Measurements from ENCODE around the gene PTPRM. TPM values are rescaled to one million over a fixed set of nuclear protein-coding genes. Genes with fewer than 3 reads are reported as not detected.

The PTPRM gene
- polyA plus RNA-seq, 1 donor (not counting 4 experiments of a cell fraction or from before 2014, with no cell fraction given), result 54.5 TPM

DNA sequence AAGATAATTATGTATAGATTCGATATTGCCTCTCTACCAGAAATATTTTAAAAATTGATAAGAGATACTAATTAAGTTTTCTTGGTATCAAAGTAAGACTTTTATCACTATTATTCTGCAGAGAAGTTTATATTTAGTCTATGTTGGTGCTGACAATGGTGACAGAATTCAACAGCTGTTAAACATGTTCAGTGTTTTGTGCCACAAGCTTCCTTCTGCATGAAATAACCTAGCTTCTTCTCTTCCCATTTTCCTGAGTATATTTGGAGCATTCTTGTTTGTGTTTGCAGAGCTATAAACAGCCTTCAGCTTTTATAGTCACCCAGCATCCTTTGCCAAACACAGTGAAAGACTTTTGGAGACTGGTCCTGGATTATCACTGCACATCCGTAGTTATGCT is 812.9 kb downstream of the PTPRM start:
- Histone ChIP-seq H3K27me3 (ENCODE audit: control insufficient read depth, extremely low read depth, insufficient read depth, low read length) (no peaks in the 10 kb centered on the region), H3K79me2 (ENCODE audit: control insufficient read depth, insufficient read depth, low read length) (no peaks in the 10 kb centered on the region), H3K4me1 (ENCODE audit: control insufficient read depth, extremely low read depth, insufficient read depth, low read length) (no peaks in the 10 kb centered on the region), H3K4me3 (ENCODE audit: control insufficient read depth in 2 of 3, extremely low read depth in 1 of 3, insufficient read depth in 2 of 3, low read depth in 1 of 3, low read length in 3 of 3) (no peak overlapping the region), H4K20me1 (ENCODE audit: control insufficient read depth, extremely low read depth, insufficient read depth, low read length) (no peaks in the 10 kb centered on the region), H2AFZ (ENCODE audit: control insufficient read depth, low read length) (no peak overlapping the region), H3K27ac (ENCODE audit: control insufficient read depth, insufficient read depth, low read length) (no peak overlapping the region), H3K9me1 (ENCODE audit: control insufficient read depth, extremely low read depth, insufficient read depth, low read length) (no peaks in the 10 kb centered on the region), H3K4me2 (ENCODE audit: control insufficient read depth, extremely low read depth, insufficient read depth, low read depth, low read length) (no peak overlapping the region), H3K9ac (ENCODE audit: control insufficient read depth, extremely low read depth, insufficient read depth, low read length) (no peak overlapping the region), H3K36me3 (ENCODE audit: control insufficient read depth in 2 of 2, extremely low read depth in 1 of 2, insufficient read depth in 2 of 2, low read length in 2 of 2) (peaks cover 3% of the 10 kb centered on the region in 2 experiments), H3K9me3 (ENCODE audit: control insufficient read depth, low read depth, low read length) (no peaks in the 10 kb centered on the region)
- dilution Hi-C loops (cut with MboI; ENCODE audit: extremely low pct_ligation_motif_present, low sequenced_read_pairs), result no loop called here
- FAIRE-seq, result no peak
- no peak for DNase-seq (ENCODE audit: low read depth, low spot score)
- no peak for TF ChIP-seq EZH2 (IDR thresholded peaks at IDR 0.05; ENCODE audit: low read length)
- TF ChIP-seq, protein P1, sequence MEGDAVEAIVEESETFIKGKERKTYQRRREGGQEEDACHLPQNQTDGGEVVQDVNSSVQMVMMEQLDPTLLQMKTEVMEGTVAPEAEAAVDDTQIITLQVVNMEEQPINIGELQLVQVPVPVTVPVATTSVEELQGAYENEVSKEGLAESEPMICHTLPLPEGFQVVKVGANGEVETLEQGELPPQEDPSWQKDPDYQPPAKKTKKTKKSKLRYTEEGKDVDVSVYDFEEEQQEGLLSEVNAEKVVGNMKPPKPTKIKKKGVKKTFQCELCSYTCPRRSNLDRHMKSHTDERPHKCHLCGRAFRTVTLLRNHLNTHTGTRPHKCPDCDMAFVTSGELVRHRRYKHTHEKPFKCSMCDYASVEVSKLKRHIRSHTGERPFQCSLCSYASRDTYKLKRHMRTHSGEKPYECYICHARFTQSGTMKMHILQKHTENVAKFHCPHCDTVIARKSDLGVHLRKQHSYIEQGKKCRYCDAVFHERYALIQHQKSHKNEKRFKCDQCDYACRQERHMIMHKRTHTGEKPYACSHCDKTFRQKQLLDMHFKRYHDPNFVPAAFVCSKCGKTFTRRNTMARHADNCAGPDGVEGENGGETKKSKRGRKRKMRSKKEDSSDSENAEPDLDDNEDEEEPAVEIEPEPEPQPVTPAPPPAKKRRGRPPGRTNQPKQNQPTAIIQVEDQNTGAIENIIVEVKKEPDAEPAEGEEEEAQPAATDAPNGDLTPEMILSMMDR (optimal IDR thresholded peaks at IDR 0.05 in 1 of 3, IDR thresholded peaks at IDR 0.05 in 1 of 3, conservative IDR thresholded peaks at IDR 0.05 in 1 of 3; ENCODE audit: extremely low read depth in 1 of 3, insufficient read depth in 2 of 3, low read length in 3 of 3), result no peak

DNA sequence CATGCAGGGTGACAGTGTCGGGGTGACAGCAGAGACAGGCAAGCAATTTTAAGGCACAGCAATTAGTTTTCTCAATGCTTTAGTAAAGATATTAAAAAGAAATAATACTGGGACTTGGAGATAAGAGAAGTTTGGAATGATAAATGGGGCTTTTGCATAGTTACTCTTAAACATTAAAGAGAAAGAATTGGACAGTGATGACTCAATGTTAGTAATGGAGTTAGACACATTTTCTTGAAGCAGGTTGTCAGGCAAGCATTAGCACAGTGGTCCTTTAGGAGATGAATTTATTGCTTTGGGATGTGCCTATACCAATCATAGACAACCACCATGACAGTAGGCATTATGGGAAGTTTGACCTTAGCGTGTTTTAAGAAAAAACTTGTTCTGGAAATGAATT is 813.8 kb downstream of the PTPRM start:
- H3K4me2 ChIP-seq (ENCODE audit: control insufficient read depth, extremely low read depth, insufficient read depth, low read depth, low read length), result no peak overlapping the region
- no peak for DNase-seq (ENCODE audit: low read depth, low spot score)
- no peaks in the 10 kb centered on the region for H3K27me3 ChIP-seq (ENCODE audit: control insufficient read depth, extremely low read depth, insufficient read depth, low read length)
- no peak overlapping the region for H3K4me3 ChIP-seq (ENCODE audit: control insufficient read depth in 2 of 3, extremely low read depth in 1 of 3, insufficient read depth in 2 of 3, low read depth in 1 of 3, low read length in 3 of 3)
- peaks cover 3% of the 10 kb centered on the region in 2 experiments for H3K36me3 ChIP-seq (ENCODE audit: control insufficient read depth in 2 of 2, extremely low read depth in 1 of 2, insufficient read depth in 2 of 2, low read length in 2 of 2)
- H4K20me1 ChIP-seq (ENCODE audit: control insufficient read depth, extremely low read depth, insufficient read depth, low read length), result no peaks in the 10 kb centered on the region
- TF ChIP-seq EZH2 (IDR thresholded peaks at IDR 0.05; ENCODE audit: low read length), result no peak
- TF ChIP-seq, protein P1 (optimal IDR thresholded peaks at IDR 0.05 in 1 of 3, IDR thresholded peaks at IDR 0.05 in 1 of 3, conservative IDR thresholded peaks at IDR 0.05 in 1 of 3; ENCODE audit: extremely low read depth in 1 of 3, insufficient read depth in 2 of 3, low read length in 3 of 3), result no peak
- no peak overlapping the region for H3K9ac ChIP-seq (ENCODE audit: control insufficient read depth, extremely low read depth, insufficient read depth, low read length)
- H3K4me1 ChIP-seq (ENCODE audit: control insufficient read depth, extremely low read depth, insufficient read depth, low read length), result no peaks in the 10 kb centered on the region
- H3K9me3 ChIP-seq (ENCODE audit: control insufficient read depth, low read depth, low read length), result no peaks in the 10 kb centered on the region
- H3K27ac ChIP-seq (ENCODE audit: control insufficient read depth, insufficient read depth, low read length), result no peak overlapping the region
- no peak for FAIRE-seq
- no peaks in the 10 kb centered on the region for H3K79me2 ChIP-seq (ENCODE audit: control insufficient read depth, insufficient read depth, low read length)
- no peaks in the 10 kb centered on the region for H3K9me1 ChIP-seq (ENCODE audit: control insufficient read depth, extremely low read depth, insufficient read depth, low read length)
- dilution Hi-C loops (cut with MboI; ENCODE audit: extremely low pct_ligation_motif_present, low sequenced_read_pairs), result no loop called here
- H2AFZ ChIP-seq (ENCODE audit: control insufficient read depth, low read length), result no peak overlapping the region
